ENCODE data around the gene PAH. TPM values are rescaled to one million over a fixed set of nuclear protein-coding genes. Genes with fewer than 3 reads are reported as not detected.
A peak's percentile ranks its signal among the peaks of the same experiment; 100 is the strongest.

PAH gene
- total RNA-seq, 1 experiment from 2014 or later: 5.1 TPM

GRCh38 chr12:102948941-102949352 is 31.9 kb upstream of the PAH start:
- H3K36me3 Mint-ChIP-seq (ENCODE audit: insufficient read depth, unreplicated experiment): no peaks in the 10 kb centered on the region
- Histone ChIP-seq H3K36me3 (ENCODE audit: control insufficient read depth, insufficient read depth, low read length) (no peaks in the 10 kb centered on the region), H3K4me3 (ENCODE audit: low read depth, low read length) (no peak overlapping the region), H3K27me3 (replicated peaks; ENCODE audit: control insufficient read depth, insufficient read depth, low read length) (no peaks in the 10 kb centered on the region; the same call in 1 of the 2 replicates), H3K9me3 (no peaks in the 10 kb centered on the region), H3K4me1 (no peaks in the 10 kb centered on the region)
- no peaks in the 10 kb centered on the region for H3K4me1 Mint-ChIP-seq (ENCODE audit: low read depth, unreplicated experiment)
- TF ChIP-seq CTCF (IDR thresholded peaks at IDR 0.05; ENCODE audit: insufficient read depth in 1 of 2, low read depth in 1 of 2, low read length in 1 of 2, severe bottlenecking in 1 of 2, unreplicated experiment in 1 of 2): peak; percentile 72 to 88
- ChIA-PET CTCF (interaction anchor here (0.6 to 1.1 kb wide), 5 partner anchors 8 to 599 kb away, joined by 3 to 7 read pairs (median 4); no protein-coding TSS in a partner anchor), POLR2A (no interaction called here)
- intact Hi-C loops (cut with micrococcal nuclease; ENCODE audit: unreplicated experiment): loop anchor here (1.0 kb wide), 2 partner anchors 555 to 599 kb away; no protein-coding TSS in a partner anchor
- peak in 1 of 2 experiments; percentile 60 for DNase-seq
- no peak overlapping the region for H3K4me3 Mint-ChIP-seq (ENCODE audit: unreplicated experiment)
- H3K9me3 Mint-ChIP-seq (ENCODE audit: unreplicated experiment): no peaks in the 10 kb centered on the region
- no peak overlapping the region for H3K27ac Mint-ChIP-seq (ENCODE audit: unreplicated experiment)
- no TSS peak for BruUV-seq (replicated peaks)
- H3K27me3 Mint-ChIP-seq (ENCODE audit: insufficient read depth, unreplicated experiment): peaks cover 5% of the 10 kb centered on the region

- Histone ChIP-seq H3K9me3 (no peaks in the 10 kb centered on the region), H3K36me3 (ENCODE audit: control insufficient read depth, insufficient read depth, low read length) (no peaks in the 10 kb centered on the region), H3K4me3 (ENCODE audit: low read depth, low read length) (no peak overlapping the region), H3K4me1 (no peaks in the 10 kb centered on the region), H3K27me3 (replicated peaks; ENCODE audit: control insufficient read depth, insufficient read depth, low read length) (no peaks in the 10 kb centered on the region; the same call in 1 of the 2 replicates)
- intact Hi-C loops (cut with micrococcal nuclease; ENCODE audit: unreplicated experiment): no loop called here
- H3K27me3 Mint-ChIP-seq (ENCODE audit: insufficient read depth, unreplicated experiment): peaks cover 2% of the 10 kb centered on the region
- H3K4me3 Mint-ChIP-seq (ENCODE audit: unreplicated experiment): no peak overlapping the region
- no peaks in the 10 kb centered on the region for H3K36me3 Mint-ChIP-seq (ENCODE audit: insufficient read depth, unreplicated experiment)
- no peak for TF ChIP-seq CTCF (IDR thresholded peaks at IDR 0.05; ENCODE audit: insufficient read depth in 1 of 2, low read depth in 1 of 2, low read length in 1 of 2, severe bottlenecking in 1 of 2, unreplicated experiment in 1 of 2)
- no peak for DNase-seq
- H3K4me1 Mint-ChIP-seq (ENCODE audit: low read depth, unreplicated experiment): no peaks in the 10 kb centered on the region
- BruUV-seq (replicated peaks): no TSS peak
- H3K9me3 Mint-ChIP-seq (ENCODE audit: unreplicated experiment): no peaks in the 10 kb centered on the region
- H3K27ac Mint-ChIP-seq (ENCODE audit: unreplicated experiment): no peak overlapping the region
- POLR2A ChIA-PET: no interaction called here
- CTCF ChIA-PET: no interaction called here
Observed at GRCh38 chr12:102946042-102946441, 29.0 kb upstream of the PAH start.

GRCh38 chr12:102939670-102940222 is 22.7 kb upstream of the PAH start:
- Histone ChIP-seq H3K9me3 (no peaks in the 10 kb centered on the region), H3K4me3 (ENCODE audit: low read depth, low read length) (no peak overlapping the region), H3K36me3 (ENCODE audit: control insufficient read depth, insufficient read depth, low read length) (no peaks in the 10 kb centered on the region), H3K4me1 (no peaks in the 10 kb centered on the region), H3K27me3 (replicated peaks; ENCODE audit: control insufficient read depth, insufficient read depth, low read length) (no peaks in the 10 kb centered on the region)
- Mint-ChIP-seq H3K27ac (ENCODE audit: unreplicated experiment) (no peak overlapping the region), H3K4me1 (ENCODE audit: low read depth, unreplicated experiment) (no peaks in the 10 kb centered on the region), H3K4me3 (ENCODE audit: unreplicated experiment) (no peak overlapping the region), H3K9me3 (ENCODE audit: unreplicated experiment) (no peaks in the 10 kb centered on the region), H3K36me3 (ENCODE audit: insufficient read depth, unreplicated experiment) (no peaks in the 10 kb centered on the region), H3K27me3 (ENCODE audit: insufficient read depth, unreplicated experiment) (peaks cover 3% of the 10 kb centered on the region)
- ChIA-PET POLR2A (no interaction called here), CTCF (interaction anchor here (0.5 to 3.2 kb wide), 2 partner anchors 56 to 302 kb away, joined by 3 to 18 read pairs; no protein-coding TSS in a partner anchor)
- BruUV-seq (replicated peaks): no TSS peak
- peak in 1 of 2 experiments; percentile 47 for TF ChIP-seq CTCF (IDR thresholded peaks at IDR 0.05; ENCODE audit: insufficient read depth in 1 of 2, low read depth in 1 of 2, low read length in 1 of 2, severe bottlenecking in 1 of 2, unreplicated experiment in 1 of 2)
- DNase-seq: no peak
- intact Hi-C loops (cut with micrococcal nuclease; ENCODE audit: unreplicated experiment): loop anchor here (1.0 kb wide), 1 partner anchor 56 kb away; no protein-coding TSS in a partner anchor
